ENCODE data around the gene TBC1D9B.

TBC1D9B gene

GRCh38 chr5:179860301-179860700 is 47.4 kb downstream of the TBC1D9B start:
- TF ChIP-seq CEBPB (IDR thresholded peaks at IDR 0.05) (no peak), EGR1 (IDR thresholded peaks at IDR 0.05) (no peak), EP300 (IDR thresholded peaks at IDR 0.05; ENCODE audit: borderline replicate concordance) (no peak), FOXM1 (IDR thresholded peaks at IDR 0.05; ENCODE audit: borderline replicate concordance, low read depth) (no peak), MAX (IDR thresholded peaks at IDR 0.05) (no peak), USF1 (IDR thresholded peaks at IDR 0.05) (no peak), TEAD4 (IDR thresholded peaks at IDR 0.05) (no peak), RAD21 (IDR thresholded peaks at IDR 0.05; ENCODE audit: low read depth) (no peak), TCF12 (IDR thresholded peaks at IDR 0.05; ENCODE audit: low read depth) (no peak), TAF1 (IDR thresholded peaks at IDR 0.05; ENCODE audit: low read depth) (no peak), YY1 (IDR thresholded peaks at IDR 0.05; ENCODE audit: low read depth) (no peak), CREB1 (IDR thresholded peaks at IDR 0.05; ENCODE audit: low read depth) (no peak), REST (IDR thresholded peaks at IDR 0.05; ENCODE audit: low read depth) (no peak), ZBTB7A (IDR thresholded peaks at IDR 0.05; ENCODE audit: low read depth) (no peak), NFIC (IDR thresholded peaks at IDR 0.05) (no peak)

GRCh38 chr5:179858586-179859427 is 48.9 kb downstream of the TBC1D9B start, which contains the start of gene MRNIP:
Gene MRNIP, minus strand, starts transcription at chr5:179858817. Its CDS starts 21 bp downstream, at chr5:179858796.
- TF ChIP-seq TAF1 (IDR thresholded peaks at IDR 0.05; ENCODE audit: low read depth): peak; percentile 93
- no peak for TF ChIP-seq TCF12 (IDR thresholded peaks at IDR 0.05; ENCODE audit: low read depth)
- TF ChIP-seq YY1 (IDR thresholded peaks at IDR 0.05; ENCODE audit: low read depth): peak; percentile 86
- peak; percentile 25; the same call in 1 of the 2 replicates for TF ChIP-seq RAD21 (IDR thresholded peaks at IDR 0.05; ENCODE audit: low read depth)
- no peak; the same call in 1 of the 2 replicates for TF ChIP-seq TEAD4 (IDR thresholded peaks at IDR 0.05)
- peak; percentile 37; the same call in 1 of the 2 replicates for TF ChIP-seq ZBTB7A (IDR thresholded peaks at IDR 0.05; ENCODE audit: low read depth)
- TF ChIP-seq USF1 (IDR thresholded peaks at IDR 0.05): peak; percentile 21; the same call in 1 of the 2 replicates
- TF ChIP-seq REST (IDR thresholded peaks at IDR 0.05; ENCODE audit: low read depth): no peak
- no peak for TF ChIP-seq CREB1 (IDR thresholded peaks at IDR 0.05; ENCODE audit: low read depth)
- 0 out of 2 replicates have a peak, but pooled peaks have one; percentile 7 for TF ChIP-seq NFIC (IDR thresholded peaks at IDR 0.05)
- TF ChIP-seq EP300 (IDR thresholded peaks at IDR 0.05; ENCODE audit: borderline replicate concordance): no peak
- peak; percentile 89 for TF ChIP-seq MAX (IDR thresholded peaks at IDR 0.05)
- TF ChIP-seq FOXM1 (IDR thresholded peaks at IDR 0.05; ENCODE audit: borderline replicate concordance, low read depth): no peak
- no peak; the same call in 1 of the 2 replicates for TF ChIP-seq CEBPB (IDR thresholded peaks at IDR 0.05)
- TF ChIP-seq EGR1 (IDR thresholded peaks at IDR 0.05): no peak

- TF ChIP-seq ZBTB7A (IDR thresholded peaks at IDR 0.05; ENCODE audit: low read depth) (peak; percentile 85; the same call in 1 of the 2 replicates), EGR1 (IDR thresholded peaks at IDR 0.05) (peak; percentile 79), CREB1 (IDR thresholded peaks at IDR 0.05; ENCODE audit: low read depth) (no peak)
Measured at GRCh38 chr5:179858241-179858585, 49.5 kb downstream of the TBC1D9B start.

- TF ChIP-seq EGR1 (IDR thresholded peaks at IDR 0.05) (no peak), FOXM1 (IDR thresholded peaks at IDR 0.05; ENCODE audit: borderline replicate concordance, low read depth) (no peak), TAF1 (IDR thresholded peaks at IDR 0.05; ENCODE audit: low read depth) (no peak), YY1 (IDR thresholded peaks at IDR 0.05; ENCODE audit: low read depth) (no peak), EP300 (IDR thresholded peaks at IDR 0.05; ENCODE audit: borderline replicate concordance) (no peak), ZBTB7A (IDR thresholded peaks at IDR 0.05; ENCODE audit: low read depth) (no peak), RAD21 (IDR thresholded peaks at IDR 0.05; ENCODE audit: low read depth) (no peak)
Measured at GRCh38 chr5:179854356-179854755, 53.3 kb downstream of the TBC1D9B start.

GRCh38 chr5:179852993-179853547 is 54.6 kb downstream of the TBC1D9B start:
- TF ChIP-seq NFIC (IDR thresholded peaks at IDR 0.05) (no peak), YY1 (IDR thresholded peaks at IDR 0.05; ENCODE audit: low read depth) (no peak), FOXM1 (IDR thresholded peaks at IDR 0.05; ENCODE audit: borderline replicate concordance, low read depth) (no peak), EGR1 (IDR thresholded peaks at IDR 0.05) (no peak), CREB1 (IDR thresholded peaks at IDR 0.05; ENCODE audit: low read depth) (no peak), CEBPB (IDR thresholded peaks at IDR 0.05) (no peak), REST (IDR thresholded peaks at IDR 0.05; ENCODE audit: low read depth) (no peak), TCF12 (IDR thresholded peaks at IDR 0.05; ENCODE audit: low read depth) (no peak), ZBTB7A (IDR thresholded peaks at IDR 0.05; ENCODE audit: low read depth) (no peak), EP300 (IDR thresholded peaks at IDR 0.05; ENCODE audit: borderline replicate concordance) (no peak), USF1 (IDR thresholded peaks at IDR 0.05) (no peak), RAD21 (IDR thresholded peaks at IDR 0.05; ENCODE audit: low read depth) (no peak), MAX (IDR thresholded peaks at IDR 0.05) (no peak), TEAD4 (IDR thresholded peaks at IDR 0.05) (no peak)
